HCT116 (cell line): ENCODE results near the gene DAND5. TPM values are rescaled to one million over a fixed set of nuclear protein-coding genes. Genes with fewer than 3 reads are reported as not detected.
A peak's percentile ranks its signal among the peaks of the same experiment; 100 is the strongest.

ENCODE experiments used
- ATAC-seq: fragments of 200-7000 bp; cut with Tn5 transposase; 2 replicates; pipeline ENCODE4 v1.9.1; 2020; ENCODE audit warnings: mild to moderate bottlenecking, moderate library complexity
- BruUV-seq: library from RNA; stranded (reverse); fragments of 400-500 nt; replicated peaks from 2 replicates; lab custom pipeline; 2021; lab: Mats Ljungman, UMichigan
- CTCF ChIA-PET: fragments of 300-600 bp; sonication (Branson Sonifier 250); formaldehyde crosslinking; loops from one replicate; lab custom pipeline; 2021; ENCODE audit warnings: antibody characterized with exemption; lab: Charles Lee
- POLR2A ChIA-PET: fragments of 300-600, 350-600 bp; sonication (Branson Sonifier 250); formaldehyde crosslinking; loops from one replicate; lab custom pipeline; 2021; ENCODE audit warnings: antibody characterized with exemption; lab: Charles Lee
- RAD21 ChIA-PET, 2 experiments: fragments of 300-600 bp; sonication (Branson Sonifier 250); formaldehyde crosslinking; loops; one replicate each; lab custom pipeline; 2023; ENCODE audit warnings: low total read pairs in 2 of 2; ENCODE audit not compliant: uncharacterized antibody in 2 of 2, unreplicated experiment in 2 of 2, low non-redundant PET in 1 of 2; lab: Charles Lee
- DNase-seq: peaks from one replicate; pipeline ENCODE4 v3.0.0-alpha.2; 2010; ENCODE audit warnings: low read depth, low spot score
- H2AFZ ChIP-seq: fragments of 200-600 bp; shearing (Covaris generic), sonication (generic); 2 replicates; pipeline ENCODE4 v1.6.1; 2017; ENCODE audit warnings: low read depth, mixed run types, mixed read lengths, antibody characterized with exemption, low read length; ENCODE audit not compliant: poor library complexity, severe bottlenecking
- H3K27ac ChIP-seq: 2 replicates; pipeline ENCODE4 v1.5.1; 2012; ENCODE audit warnings: low read depth, low read length
- H3K27me3 ChIP-seq: fragments of 200-600 bp; sonication (generic); 2 replicates; pipeline ENCODE4 v1.6.1; 2016; ENCODE audit warnings: mixed run types, low read length, mixed read lengths; ENCODE audit not compliant: insufficient read depth
- H3K36me3 ChIP-seq, 2 experiments: fragments of 200-500 bp in 1 of 2; fragments of 200-600 bp in 1 of 2; sonication (Bioruptor generic) in 1 of 2; sonication (generic) in 1 of 2; 2 replicates each; pipeline versions ENCODE4 v1.5.1 to v1.6.1; 2014 to 2016; ENCODE audit warnings: low read length in 2 of 2, inconsistent platforms in 1 of 2, mixed read lengths in 1 of 2, mixed run types in 1 of 2; ENCODE audit not compliant: insufficient read depth in 2 of 2, control insufficient read depth in 1 of 2
- H3K4me1 ChIP-seq, 2 experiments: fragments of 200-600 bp in 1 of 2; sonication (generic) in 1 of 2; 2 replicates each; pipeline versions ENCODE4 v1.5.1 to v1.6.1; 2012 to 2017; ENCODE audit warnings: low read length in 2 of 2, inconsistent platforms in 1 of 2, mild to moderate bottlenecking in 1 of 2, mixed read lengths in 1 of 2, mixed run types in 1 of 2, moderate library complexity in 1 of 2; ENCODE audit not compliant: insufficient read depth in 2 of 2, control insufficient read depth in 1 of 2
- H3K4me2 ChIP-seq: fragments of 200-600 bp; sonication (generic); 2 replicates; pipeline ENCODE4 v1.6.1; 2017; ENCODE audit warnings: mixed run types, low read length, mixed read lengths
- H3K4me3 ChIP-seq, 2 experiments: fragments of 200-600 bp in 1 of 2; sonication (generic) in 1 of 2; replicated peaks in 1 of 2; 2 replicates each; pipeline ENCODE4 v1.5.1; 2011 to 2016; ENCODE audit warnings: low read length in 2 of 2, control low read depth in 1 of 2, low read depth in 1 of 2, mild to moderate bottlenecking in 1 of 2, mixed read lengths in 1 of 2, mixed run types in 1 of 2
- H3K79me2 ChIP-seq: fragments of 200-600 bp; sonication (generic); 2 replicates; pipeline ENCODE4 v1.6.1; 2017; ENCODE audit warnings: mild to moderate bottlenecking, mixed run types, low read length, moderate library complexity, mixed read lengths; ENCODE audit not compliant: insufficient read depth
- H3K9ac ChIP-seq: fragments of 200-600 bp; sonication (generic); 2 replicates; pipeline ENCODE4 v1.6.1; 2016; ENCODE audit warnings: low read length, mixed read lengths
- H3K9me2 ChIP-seq: fragments of 200-600 bp; sonication (generic), shearing (Covaris generic); 2 replicates; pipeline ENCODE4 v1.6.1; 2017; ENCODE audit warnings: mixed run types, mild to moderate bottlenecking, moderate library complexity; ENCODE audit not compliant: insufficient read depth
- H3K9me3 ChIP-seq, 2 experiments: fragments of 200-500 bp in 1 of 2; fragments of 200-600 bp in 1 of 2; sonication (Bioruptor generic) in 1 of 2; sonication (generic) in 1 of 2; 2 replicates each; pipeline ENCODE4 v1.6.1; 2014 to 2017; ENCODE audit warnings: low read length in 2 of 2, mixed read lengths in 2 of 2, inconsistent platforms in 1 of 2, low read depth in 1 of 2, mild to moderate bottlenecking in 1 of 2, mixed run types in 1 of 2, moderate library complexity in 1 of 2; ENCODE audit not compliant: control insufficient read depth in 1 of 2, insufficient read depth in 1 of 2
- H4K20me1 ChIP-seq: fragments of 200-600 bp; sonication (generic), shearing (Covaris generic); 2 replicates; pipeline ENCODE4 v1.6.1; 2017; ENCODE audit warnings: mixed run types, mild to moderate bottlenecking, moderate library complexity; ENCODE audit not compliant: insufficient read depth
- CBX3 ChIP-seq: IDR thresholded peaks from 2 replicates; pipeline ENCODE4 v1.6.1; 2012; ENCODE audit warnings: low read depth
- CEBPB ChIP-seq: IDR thresholded peaks from 2 replicates; pipeline ENCODE4 v1.6.1; 2012; ENCODE audit warnings: low read depth
- EZH2phosphoT487 ChIP-seq: fragments of 200-600 bp; IDR thresholded peaks from 2 replicates; pipeline ENCODE4 v1.6.1; 2018; ENCODE audit warnings: antibody characterized with exemption, borderline replicate concordance
- JUND ChIP-seq: IDR thresholded peaks from 2 replicates; pipeline ENCODE4 v1.6.1; 2012
- POLR2A ChIP-seq: IDR thresholded peaks from 2 replicates; pipeline ENCODE4 v1.7.0; 2011; ENCODE audit warnings: borderline replicate concordance; ENCODE audit not compliant: insufficient read depth, insufficient read length; ENCODE audit errors: extremely low read depth
- POLR2AphosphoS5 ChIP-seq: IDR thresholded peaks from 2 replicates; pipeline ENCODE4 v1.6.1; 2011; ENCODE audit warnings: mild to moderate bottlenecking, low read depth, low read length, moderate library complexity
- RAD21 ChIP-seq: IDR thresholded peaks from 2 replicates; pipeline ENCODE4 v1.6.1; 2012; ENCODE audit warnings: low read depth, mild to moderate bottlenecking
- TCF7L2 ChIP-seq: IDR thresholded peaks from 2 replicates; pipeline ENCODE4 v1.7.0; 2011; ENCODE audit warnings: borderline replicate concordance, inconsistent platforms; ENCODE audit not compliant: insufficient read depth, insufficient read length; ENCODE audit errors: extremely low read depth
- intact Hi-C: fragments of 100-400 bp; cut with micrococcal nuclease; formaldehyde crosslinking; loops from 2 replicates; pipeline ENCODE4 v1.10.0; 2022
- total RNA-seq: library from RNA; stranded (reverse); gene quantifications from one replicate; pipeline ENCODE4 v1.2.1, GENCODE V29; 2021; ENCODE audit not compliant: unreplicated experiment
- TF ChIP-seq, protein P1 (sequence below): IDR thresholded peaks from 2 replicates; pipeline ENCODE4 v1.6.1; 2011; ENCODE audit warnings: mild to moderate bottlenecking, low read length, moderate library complexity; ENCODE audit not compliant: insufficient replicate concordance; ENCODE audit errors: extremely low read depth
- TF ChIP-seq, protein P2 (sequence below): IDR thresholded peaks from 2 replicates; pipeline ENCODE4 v1.6.1; 2012; ENCODE audit warnings: low read depth
- TF ChIP-seq, protein P3 (sequence below): IDR thresholded peaks from 2 replicates; pipeline ENCODE4 v1.6.1; 2012

DAND5 gene
- total RNA-seq, 1 experiment from 2014 or later = 0.25 TPM

DNA sequence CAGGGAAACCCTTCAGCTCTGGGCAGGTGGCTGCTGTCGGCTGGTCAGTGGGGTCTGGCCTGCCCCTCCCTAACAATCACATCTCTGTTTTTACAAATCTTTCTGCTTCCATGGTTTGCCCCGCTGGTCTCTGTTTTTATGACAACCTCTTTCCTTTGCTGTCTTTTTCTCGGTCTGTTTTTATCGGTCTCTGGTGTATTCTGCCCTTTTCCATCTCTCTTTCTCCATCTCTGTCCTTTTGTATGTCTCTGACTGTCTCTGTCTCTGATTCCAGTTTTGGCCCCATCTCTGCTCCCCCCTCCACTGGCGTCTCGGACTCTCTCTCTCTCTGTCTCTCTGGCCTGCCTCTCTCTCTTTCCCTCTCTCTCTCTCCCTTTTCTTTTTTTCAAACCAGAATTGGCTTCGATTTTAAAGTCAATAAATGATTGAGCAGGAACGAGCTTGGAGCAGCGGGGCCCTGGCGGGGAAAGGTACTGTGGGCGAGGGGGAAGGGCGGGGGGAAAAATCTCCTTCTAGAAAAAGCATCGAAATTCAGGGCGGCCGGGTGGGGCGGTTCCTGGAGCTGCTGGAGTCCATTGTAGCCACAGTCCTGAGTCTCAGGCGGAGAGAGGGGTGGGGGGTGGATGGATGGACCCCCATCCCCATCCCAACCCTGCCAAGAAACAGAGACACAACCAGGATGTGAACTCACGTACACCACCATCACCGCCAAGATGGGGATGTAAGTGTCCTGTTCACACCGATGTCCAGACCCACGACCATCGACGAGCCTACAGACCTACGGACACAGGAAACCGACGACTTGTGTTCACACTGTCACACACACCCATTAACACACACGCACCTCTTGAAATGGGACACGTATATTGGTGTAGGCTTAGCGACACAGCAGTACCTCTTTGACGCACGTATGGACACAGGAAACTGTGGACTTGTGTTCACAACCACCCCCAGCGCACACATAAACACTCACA lies 28.9 kb downstream of the DAND5 start:
- H3K27ac ChIP-seq = no peak overlapping the region
- DNase-seq (no peak), ATAC-seq (no peak)
- H4K20me1 ChIP-seq = no peaks in the 10 kb centered on the region
- H2AFZ ChIP-seq = no peak overlapping the region
- peaks cover 5 to 17% of the 10 kb centered on the region in 2 experiments; a peak in 3 of 4 replicates for H3K4me1 ChIP-seq
- intact Hi-C loops = no loop called here
- ChIA-PET POLR2A (no interaction called here), CTCF (no interaction called here), RAD21 (no interaction called here)
- H3K79me2 ChIP-seq = peaks cover 17% of the 10 kb centered on the region; the same call in 1 of the 2 replicates
- no peaks in the 10 kb centered on the region for H3K27me3 ChIP-seq
- BruUV-seq = TSS peak; percentile 44
- H3K4me2 ChIP-seq = no peak overlapping the region
- no peak overlapping the region for H3K9ac ChIP-seq
- no peak overlapping the region for H3K4me3 ChIP-seq
- H3K9me3 ChIP-seq = no peaks in the 10 kb centered on the region
- TF ChIP-seq CBX3 (no peak), RAD21 (no peak), EZH2phosphoT487 (no peak)
- peaks cover 0 to 5% of the 10 kb centered on the region in 2 experiments; a peak in 1 of 4 replicates for H3K36me3 ChIP-seq
- H3K9me2 ChIP-seq = no peaks in the 10 kb centered on the region

DNA sequence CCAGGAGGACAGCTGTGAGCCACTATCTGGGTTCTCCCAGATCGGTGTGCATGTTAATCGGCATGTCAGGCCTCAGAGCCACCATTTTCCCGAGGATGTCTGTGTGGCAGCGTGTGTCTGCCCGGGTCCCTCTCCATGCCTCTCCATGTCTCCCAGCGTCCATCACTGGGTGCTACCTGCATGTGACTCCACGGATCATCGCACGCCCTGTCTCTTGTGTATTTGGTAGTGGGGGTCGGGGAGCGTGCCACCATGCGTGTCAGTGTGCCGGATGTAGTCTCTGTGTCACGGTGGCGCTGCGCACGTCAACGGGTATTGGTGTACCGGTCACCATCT lies 31.8 kb downstream of the DAND5 start:
- H3K9me3 ChIP-seq = no peaks in the 10 kb centered on the region
- ChIA-PET POLR2A (no interaction called here), CTCF (no interaction called here)
- H3K27ac ChIP-seq = no peak overlapping the region
- BruUV-seq = no TSS peak
- H3K4me3 ChIP-seq = no peak overlapping the region
- no peaks in the 10 kb centered on the region for H3K9me2 ChIP-seq
- H3K4me1 ChIP-seq = peaks cover 3 to 9% of the 10 kb centered on the region in 2 experiments; a peak in 3 of 4 replicates
- DNase-seq = no peak
- H2AFZ ChIP-seq = no peak overlapping the region
- no peaks in the 10 kb centered on the region for H4K20me1 ChIP-seq
- peaks cover 17% of the 10 kb centered on the region; the same call in 1 of the 2 replicates for H3K79me2 ChIP-seq
- no peak overlapping the region for H3K4me2 ChIP-seq
- H3K36me3 ChIP-seq = peaks cover 0 to 5% of the 10 kb centered on the region in 2 experiments; a peak in 1 of 4 replicates
- no peak overlapping the region for H3K9ac ChIP-seq
- H3K27me3 ChIP-seq = no peaks in the 10 kb centered on the region
- intact Hi-C loops = no loop called here
- no peak for TF ChIP-seq JUND
- TF ChIP-seq, protein P1, sequence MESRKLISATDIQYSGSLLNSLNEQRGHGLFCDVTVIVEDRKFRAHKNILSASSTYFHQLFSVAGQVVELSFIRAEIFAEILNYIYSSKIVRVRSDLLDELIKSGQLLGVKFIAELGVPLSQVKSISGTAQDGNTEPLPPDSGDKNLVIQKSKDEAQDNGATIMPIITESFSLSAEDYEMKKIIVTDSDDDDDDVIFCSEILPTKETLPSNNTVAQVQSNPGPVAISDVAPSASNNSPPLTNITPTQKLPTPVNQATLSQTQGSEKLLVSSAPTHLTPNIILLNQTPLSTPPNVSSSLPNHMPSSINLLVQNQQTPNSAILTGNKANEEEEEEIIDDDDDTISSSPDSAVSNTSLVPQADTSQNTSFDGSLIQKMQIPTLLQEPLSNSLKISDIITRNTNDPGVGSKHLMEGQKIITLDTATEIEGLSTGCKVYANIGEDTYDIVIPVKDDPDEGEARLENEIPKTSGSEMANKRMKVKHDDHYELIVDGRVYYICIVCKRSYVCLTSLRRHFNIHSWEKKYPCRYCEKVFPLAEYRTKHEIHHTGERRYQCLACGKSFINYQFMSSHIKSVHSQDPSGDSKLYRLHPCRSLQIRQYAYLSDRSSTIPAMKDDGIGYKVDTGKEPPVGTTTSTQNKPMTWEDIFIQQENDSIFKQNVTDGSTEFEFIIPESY = no peak
- TF ChIP-seq CEBPB = no peak
- TF ChIP-seq POLR2AphosphoS5 = no peak
- no peak for TF ChIP-seq RAD21
- TF ChIP-seq POLR2A = no peak
- no peak for TF ChIP-seq TCF7L2
- TF ChIP-seq, protein P2, sequence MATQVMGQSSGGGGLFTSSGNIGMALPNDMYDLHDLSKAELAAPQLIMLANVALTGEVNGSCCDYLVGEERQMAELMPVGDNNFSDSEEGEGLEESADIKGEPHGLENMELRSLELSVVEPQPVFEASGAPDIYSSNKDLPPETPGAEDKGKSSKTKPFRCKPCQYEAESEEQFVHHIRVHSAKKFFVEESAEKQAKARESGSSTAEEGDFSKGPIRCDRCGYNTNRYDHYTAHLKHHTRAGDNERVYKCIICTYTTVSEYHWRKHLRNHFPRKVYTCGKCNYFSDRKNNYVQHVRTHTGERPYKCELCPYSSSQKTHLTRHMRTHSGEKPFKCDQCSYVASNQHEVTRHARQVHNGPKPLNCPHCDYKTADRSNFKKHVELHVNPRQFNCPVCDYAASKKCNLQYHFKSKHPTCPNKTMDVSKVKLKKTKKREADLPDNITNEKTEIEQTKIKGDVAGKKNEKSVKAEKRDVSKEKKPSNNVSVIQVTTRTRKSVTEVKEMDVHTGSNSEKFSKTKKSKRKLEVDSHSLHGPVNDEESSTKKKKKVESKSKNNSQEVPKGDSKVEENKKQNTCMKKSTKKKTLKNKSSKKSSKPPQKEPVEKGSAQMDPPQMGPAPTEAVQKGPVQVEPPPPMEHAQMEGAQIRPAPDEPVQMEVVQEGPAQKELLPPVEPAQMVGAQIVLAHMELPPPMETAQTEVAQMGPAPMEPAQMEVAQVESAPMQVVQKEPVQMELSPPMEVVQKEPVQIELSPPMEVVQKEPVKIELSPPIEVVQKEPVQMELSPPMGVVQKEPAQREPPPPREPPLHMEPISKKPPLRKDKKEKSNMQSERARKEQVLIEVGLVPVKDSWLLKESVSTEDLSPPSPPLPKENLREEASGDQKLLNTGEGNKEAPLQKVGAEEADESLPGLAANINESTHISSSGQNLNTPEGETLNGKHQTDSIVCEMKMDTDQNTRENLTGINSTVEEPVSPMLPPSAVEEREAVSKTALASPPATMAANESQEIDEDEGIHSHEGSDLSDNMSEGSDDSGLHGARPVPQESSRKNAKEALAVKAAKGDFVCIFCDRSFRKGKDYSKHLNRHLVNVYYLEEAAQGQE = no peak
- TF ChIP-seq, protein P3, sequence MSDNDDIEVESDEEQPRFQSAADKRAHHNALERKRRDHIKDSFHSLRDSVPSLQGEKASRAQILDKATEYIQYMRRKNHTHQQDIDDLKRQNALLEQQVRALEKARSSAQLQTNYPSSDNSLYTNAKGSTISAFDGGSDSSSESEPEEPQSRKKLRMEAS = no peak
- TF ChIP-seq, all 23 proteins: peak for 0
- RAD21 ChIA-PET = no interaction called here
- ATAC-seq = no peak
